ENCODE results near the gene APOL5.

Gene APOL5

DNA sequence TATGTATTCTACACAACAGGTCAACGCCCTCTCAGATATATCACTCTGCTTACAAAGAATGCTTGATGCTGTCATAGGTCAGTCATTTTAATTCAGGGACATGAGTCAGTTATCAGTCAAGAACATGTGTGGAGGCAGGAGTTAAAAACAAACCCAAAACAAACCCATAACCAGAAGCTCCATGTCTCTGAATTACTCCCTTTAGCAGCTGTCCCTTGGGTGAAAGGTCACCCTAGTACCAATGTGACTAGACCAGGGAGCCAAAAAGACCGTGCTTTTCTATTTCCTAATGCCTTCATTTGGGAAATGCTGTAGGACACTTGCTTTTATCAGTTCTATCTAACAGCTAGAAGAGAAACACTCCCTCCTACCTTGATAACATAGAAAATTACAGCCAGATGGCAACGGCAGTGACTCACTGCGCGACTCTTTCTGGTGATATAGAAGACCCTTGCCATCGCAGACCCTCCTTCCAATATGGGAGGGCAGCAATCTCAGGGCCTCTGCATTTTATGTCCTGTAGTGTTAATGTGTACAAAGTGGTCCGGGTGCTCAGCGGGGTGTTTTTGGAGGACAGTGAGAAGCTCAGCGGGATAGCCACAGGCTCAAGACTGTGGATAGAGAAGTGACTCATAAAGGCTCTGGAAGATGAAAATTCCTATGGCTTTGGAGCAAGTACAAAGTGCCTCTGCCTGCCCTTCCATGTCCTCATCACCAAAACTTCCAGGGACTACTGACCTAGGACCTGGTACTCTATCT lies 24.8 kb downstream of the APOL5 start:
- DNase-seq (ENCODE audit: low spot score), result no peak

DNA sequence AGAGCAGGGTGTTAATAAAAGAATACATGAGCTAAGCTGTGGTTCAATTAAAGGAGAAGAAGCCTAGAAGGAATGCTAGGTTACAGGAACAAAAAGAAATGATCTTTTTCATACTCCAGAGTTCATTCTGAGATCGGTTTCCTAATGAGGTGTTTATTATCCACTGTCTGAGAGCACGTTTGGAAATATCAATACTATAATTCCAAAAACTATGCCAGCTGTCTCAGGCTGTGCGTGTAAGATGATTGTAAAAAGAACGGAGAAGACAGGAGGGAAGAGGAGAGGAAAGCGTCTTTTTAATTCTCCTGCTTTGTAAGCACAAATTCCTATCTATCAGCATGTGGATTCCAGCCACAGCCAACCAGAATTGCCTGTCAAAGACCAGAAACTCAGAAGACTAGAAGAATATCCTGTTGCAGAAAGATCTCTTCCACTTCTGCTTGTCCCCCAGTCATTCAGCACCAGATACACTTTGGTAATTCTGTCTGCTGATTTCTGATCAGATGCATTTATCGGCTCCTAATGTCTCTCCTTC lies 25.7 kb downstream of the APOL5 start:
- no peak for DNase-seq (ENCODE audit: low spot score)

GRCh38 chr22:35746248-35746647 lies 28.6 kb downstream of the APOL5 start:
- DNase-seq (ENCODE audit: low spot score), result no peak

GRCh38 chr22:35746946-35747703 lies 29.5 kb downstream of the APOL5 start:
- DNase-seq (ENCODE audit: low spot score), result no peak

- DNase-seq (ENCODE audit: low spot score), result no peak
Observed at GRCh38 chr22:35749808-35750207, 32.1 kb downstream of the APOL5 start.

- DNase-seq (ENCODE audit: low spot score), result no peak
Observed at GRCh38 chr22:35752006-35752862, 34.6 kb downstream of the APOL5 start.

DNA sequence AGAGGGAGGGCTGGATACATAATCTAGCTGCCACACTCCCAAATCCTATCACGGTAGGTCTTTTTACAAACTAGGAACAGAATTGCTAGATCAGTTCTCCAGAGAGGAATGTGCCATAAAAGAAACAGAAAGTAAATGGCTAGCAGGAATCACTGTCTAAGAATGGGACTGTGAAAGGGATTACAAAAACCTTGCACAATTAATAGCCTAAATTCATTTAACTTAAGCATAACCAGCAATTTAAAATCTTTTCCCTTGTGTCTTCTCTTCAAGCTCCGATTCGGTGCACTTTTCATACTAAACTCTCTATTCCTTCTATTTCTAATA lies 35.2 kb downstream of the APOL5 start:
- no peak for DNase-seq (ENCODE audit: low spot score)

- no peak for DNase-seq (ENCODE audit: low spot score)
Observed at GRCh38 chr22:35754761-35755160, 37.1 kb downstream of the APOL5 start.

GRCh38 chr22:35756722-35757121 lies 39.0 kb downstream of the APOL5 start:
- no peak for DNase-seq (ENCODE audit: low spot score)

DNA sequence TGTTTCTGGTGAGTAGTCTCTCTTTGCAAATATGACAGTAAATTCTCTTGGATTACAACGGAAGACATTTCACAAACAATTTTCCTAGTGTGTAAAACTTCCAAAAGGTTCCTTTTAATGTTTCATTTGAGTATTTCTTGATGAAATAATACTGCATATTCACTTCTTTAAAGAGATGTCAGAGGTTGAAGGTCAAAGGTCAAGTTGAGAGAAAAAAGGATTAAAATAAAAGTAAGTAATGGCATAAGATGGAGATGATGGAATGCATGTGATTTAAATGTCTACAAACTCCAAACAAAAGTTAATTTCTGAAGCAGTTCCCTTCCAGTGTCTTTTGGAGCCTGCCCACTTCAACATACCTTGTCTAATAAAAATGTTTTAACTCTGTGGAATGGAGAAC lies 40.7 kb downstream of the APOL5 start:
- DNase-seq (ENCODE audit: low spot score), result no peak

DNA sequence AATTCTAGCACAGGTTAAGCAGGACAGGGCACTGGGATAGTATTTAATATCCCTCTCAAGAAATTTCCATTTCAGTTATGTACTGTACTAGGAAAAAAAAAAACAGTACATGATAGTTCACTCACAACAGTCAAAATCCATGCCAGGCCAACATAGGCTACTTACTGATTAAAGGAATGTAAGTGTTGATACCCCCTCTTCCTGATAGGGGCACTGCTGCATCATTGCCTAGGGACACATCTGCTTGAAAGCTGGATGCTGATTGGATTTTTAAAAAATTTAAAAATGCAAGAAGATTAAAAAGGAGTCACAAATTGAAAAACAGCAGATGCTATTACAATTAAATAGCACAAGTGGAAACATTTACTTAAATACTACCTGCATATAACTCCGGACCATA lies 43.4 kb downstream of the APOL5 start:
- no peak for DNase-seq (ENCODE audit: low spot score)

GRCh38 chr22:35766654-35767580 lies 49.2 kb downstream of the APOL5 start:
- DNase-seq (ENCODE audit: low spot score), result no peak

- DNase-seq (ENCODE audit: low spot score), result no peak
Observed at GRCh38 chr22:35769974-35770373, 52.3 kb downstream of the APOL5 start.

DNA sequence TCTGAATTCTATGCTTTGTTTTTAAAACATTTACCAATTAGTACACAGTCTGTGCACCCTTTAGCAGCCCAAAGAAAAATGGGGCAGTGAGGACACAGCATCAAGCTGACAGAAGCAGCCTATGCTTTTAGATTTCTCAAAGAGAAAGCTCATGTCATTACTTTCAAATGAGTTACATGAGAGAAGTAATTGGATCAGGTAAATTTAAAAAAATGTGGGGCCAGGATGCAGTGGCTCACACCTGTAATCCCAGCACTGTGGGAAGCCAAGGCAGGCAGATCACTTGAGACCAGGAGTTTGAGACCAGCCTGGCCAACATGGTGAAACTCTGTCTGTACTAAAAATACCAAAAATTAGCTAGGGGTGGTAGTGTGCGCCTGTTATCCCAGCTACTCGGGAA lies 57.7 kb downstream of the APOL5 start:
- DNase-seq (ENCODE audit: low spot score), result no peak

DNA sequence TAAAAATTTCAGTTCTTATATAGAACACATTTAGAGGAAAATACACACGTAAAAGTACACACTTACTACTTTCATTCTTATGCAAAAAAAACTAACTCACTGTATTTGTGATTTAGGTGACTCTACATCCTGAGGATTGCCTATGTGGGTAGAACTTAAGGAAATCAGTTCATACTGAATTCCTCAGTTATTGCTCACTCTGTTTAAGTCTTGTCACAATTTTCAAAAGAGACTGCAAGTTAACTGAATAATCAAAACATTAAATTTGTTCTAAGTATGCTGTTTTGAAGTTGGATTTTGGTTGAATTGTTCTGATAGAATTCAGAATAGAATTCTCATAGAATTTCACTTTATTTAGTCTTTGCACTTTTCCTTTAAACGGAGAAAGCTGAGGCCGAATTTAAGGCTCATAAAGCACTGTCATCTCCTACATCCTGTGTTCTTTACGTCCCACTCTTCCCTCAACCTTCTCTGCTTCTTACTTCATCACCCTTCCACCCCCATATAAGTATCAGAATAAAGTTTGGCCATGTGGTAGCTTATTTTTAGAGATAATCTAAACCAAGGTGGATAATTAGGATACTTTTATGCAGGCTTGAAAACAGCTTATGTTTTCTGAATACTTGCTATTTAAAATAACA lies 59.8 kb downstream of the APOL5 start:
- no peak for DNase-seq (ENCODE audit: low spot score)

All from ecto neural progenitor cell (in vitro differentiated cells).